ENCODE measurements around the gene CYP2A7. TPM values are rescaled to one million over a fixed set of nuclear protein-coding genes. Genes with fewer than 3 reads are reported as not detected.
"Not testable (repeated sequence)": the region's sequence is repeated elsewhere in the genome, so short reads cannot be mapped to it uniquely, and the experiment has no call there.

The CYP2A7 gene
- polyA plus RNA-seq, 1 donor, result 0.04 TPM

DNA sequence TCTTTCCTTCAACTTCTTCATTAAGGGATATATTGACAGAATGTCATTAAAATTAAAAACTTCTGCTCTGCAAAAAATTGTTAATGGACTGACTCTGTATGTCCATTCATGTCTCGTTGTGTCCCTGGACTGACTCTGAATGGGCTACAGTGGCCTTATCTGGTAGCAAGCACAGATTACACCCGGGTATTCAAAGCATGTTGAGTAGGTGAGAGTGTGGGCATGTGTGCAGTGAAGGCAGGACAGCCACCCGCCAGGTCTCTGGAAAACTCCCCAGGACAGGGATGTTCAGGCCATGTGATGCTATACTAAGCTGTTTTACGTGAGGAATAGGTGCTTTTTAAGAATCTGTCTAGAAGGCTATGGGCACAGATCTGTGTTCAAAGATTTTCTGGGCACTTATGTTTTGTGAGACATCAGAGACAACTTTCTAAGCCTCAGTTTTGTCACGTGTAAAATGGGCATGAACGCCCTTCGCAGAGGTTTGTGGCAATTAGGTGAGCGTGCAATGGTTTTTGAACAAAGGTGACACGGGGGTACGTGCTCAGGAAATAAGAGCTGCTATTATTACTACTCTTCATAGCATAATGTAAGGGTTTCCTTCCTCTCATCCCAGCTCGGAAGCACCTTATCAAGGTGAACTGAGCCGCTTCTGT lies 38.9 kb downstream of the CYP2A7 start:
- not testable (repeated sequence) for H3K36me3 ChIP-seq (ENCODE audit: control insufficient read depth, insufficient read depth, low read length); H3K4me1 ChIP-seq (ENCODE audit: control insufficient read depth, insufficient read depth, low read length); H3K27me3 ChIP-seq (ENCODE audit: control insufficient read depth, insufficient read depth, low read length); H3K27ac ChIP-seq (ENCODE audit: low read length); H3K4me3 ChIP-seq (ENCODE audit: low read length); H3K9me3 ChIP-seq (ENCODE audit: control insufficient read depth, low read depth, low read length); DNase-seq
- 0% methylated on average over 1 of the region's 12 CpGs for WGBS (ENCODE audit: insufficient coverage, low lambda C conversion rate)

DNA sequence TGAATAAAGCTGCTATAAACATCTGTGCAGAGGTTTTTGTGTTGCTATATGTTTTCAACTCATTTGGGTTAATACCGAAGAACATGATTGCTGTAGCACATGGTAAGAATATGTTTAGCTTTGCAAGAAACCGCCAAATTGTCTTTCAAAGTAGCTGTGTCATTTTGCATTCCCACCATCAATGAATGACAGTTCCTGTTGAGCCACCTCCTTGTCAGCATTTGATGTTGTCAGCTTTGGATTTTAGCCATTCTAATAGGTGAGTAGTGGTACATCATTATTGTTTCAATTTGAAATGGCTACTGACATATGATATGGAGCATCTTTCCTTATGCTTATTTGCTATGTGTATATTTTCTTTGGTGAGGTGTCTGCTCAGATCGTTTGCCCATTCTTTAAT lies 40.0 kb downstream of the CYP2A7 start:
- not testable (repeated sequence) for H3K27ac ChIP-seq (ENCODE audit: low read length); H3K9me3 ChIP-seq (ENCODE audit: control insufficient read depth, low read depth, low read length); H3K4me3 ChIP-seq (ENCODE audit: low read length); H3K4me1 ChIP-seq (ENCODE audit: control insufficient read depth, insufficient read depth, low read length); H3K27me3 ChIP-seq (ENCODE audit: control insufficient read depth, insufficient read depth, low read length); H3K36me3 ChIP-seq (ENCODE audit: control insufficient read depth, insufficient read depth, low read length); DNase-seq
- WGBS (ENCODE audit: insufficient coverage, low lambda C conversion rate), result no CpG with 5 or more reads among the region's 3 CpGs

GRCh38 chr19:40838477-40838876 lies 43.6 kb downstream of the CYP2A7 start:
- not testable (repeated sequence) for DNase-seq; H3K27ac ChIP-seq (ENCODE audit: low read length); H3K9me3 ChIP-seq (ENCODE audit: control insufficient read depth, low read depth, low read length); H3K36me3 ChIP-seq (ENCODE audit: control insufficient read depth, insufficient read depth, low read length); H3K4me1 ChIP-seq (ENCODE audit: control insufficient read depth, insufficient read depth, low read length); H3K4me3 ChIP-seq (ENCODE audit: low read length); H3K27me3 ChIP-seq (ENCODE audit: control insufficient read depth, insufficient read depth, low read length)
- WGBS (ENCODE audit: insufficient coverage, low lambda C conversion rate), result 100% methylated on average over 1 of the region's 1 CpG

GRCh38 chr19:40836754-40837429 lies 45.1 kb downstream of the CYP2A7 start:
- 89% methylated on average over 1 of the region's 6 CpGs for WGBS (ENCODE audit: insufficient coverage, low lambda C conversion rate)
- H3K9me3 ChIP-seq (ENCODE audit: control insufficient read depth, low read depth, low read length), result no peaks in the 10 kb centered on the region
- no peak for DNase-seq
- no peaks in the 10 kb centered on the region for H3K36me3 ChIP-seq (ENCODE audit: control insufficient read depth, insufficient read depth, low read length)
- peaks cover 18% of the 10 kb centered on the region for H3K4me1 ChIP-seq (ENCODE audit: control insufficient read depth, insufficient read depth, low read length)
- H3K27ac ChIP-seq (ENCODE audit: low read length), result no peak overlapping the region
- no peak overlapping the region for H3K4me3 ChIP-seq (ENCODE audit: low read length)
- no peaks in the 10 kb centered on the region for H3K27me3 ChIP-seq (ENCODE audit: control insufficient read depth, insufficient read depth, low read length)

GRCh38 chr19:40833728-40834533 lies 48.1 kb downstream of the CYP2A7 start:
- H3K4me3 ChIP-seq (ENCODE audit: low read length), result not testable (repeated sequence)

DNA sequence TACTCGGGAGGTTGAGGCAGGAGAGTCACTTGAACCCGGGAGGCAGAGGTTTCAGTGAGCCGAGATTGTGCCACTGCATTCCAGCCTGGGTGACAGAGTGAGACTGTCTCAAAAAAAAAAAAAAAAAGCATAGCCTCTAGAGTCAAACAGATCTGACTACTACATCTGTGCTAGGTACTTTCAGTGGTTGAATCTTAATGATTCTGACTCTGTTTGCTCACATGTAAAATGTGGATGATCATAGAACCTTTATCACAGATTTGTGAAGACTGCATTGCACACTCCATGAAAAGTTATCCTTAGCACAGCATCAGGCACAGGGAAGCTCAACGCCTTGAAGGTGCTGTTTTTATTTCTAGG lies 49.6 kb downstream of the CYP2A7 start:
- H3K27ac ChIP-seq (ENCODE audit: low read length), result peak overlapping the region; percentile 93
- peaks cover 30% of the 10 kb centered on the region for H3K4me1 ChIP-seq (ENCODE audit: control insufficient read depth, insufficient read depth, low read length)
- H3K27me3 ChIP-seq (ENCODE audit: control insufficient read depth, insufficient read depth, low read length); H3K4me3 ChIP-seq (ENCODE audit: low read length); DNase-seq; H3K36me3 ChIP-seq (ENCODE audit: control insufficient read depth, insufficient read depth, low read length); H3K9me3 ChIP-seq (ENCODE audit: control insufficient read depth, low read depth, low read length): not testable (repeated sequence)
- no CpG with 5 or more reads among the region's 4 CpGs for WGBS (ENCODE audit: insufficient coverage, low lambda C conversion rate)

More at GRCh38 chr19:40833728-40834533, 48.1 kb downstream of the CYP2A7 start:
- Histone ChIP-seq H3K4me1 (ENCODE audit: control insufficient read depth, insufficient read depth, low read length) (peaks cover 30% of the 10 kb centered on the region), H3K27ac (ENCODE audit: low read length) (peak overlapping the region; percentile 87)
- H3K36me3 ChIP-seq (ENCODE audit: control insufficient read depth, insufficient read depth, low read length); H3K27me3 ChIP-seq (ENCODE audit: control insufficient read depth, insufficient read depth, low read length); H3K9me3 ChIP-seq (ENCODE audit: control insufficient read depth, low read depth, low read length): not testable (repeated sequence)
- peak; percentile 32 to 66 for DNase-seq
- WGBS (ENCODE audit: insufficient coverage, low lambda C conversion rate), result no CpG with 5 or more reads among the region's 7 CpGs

DNA sequence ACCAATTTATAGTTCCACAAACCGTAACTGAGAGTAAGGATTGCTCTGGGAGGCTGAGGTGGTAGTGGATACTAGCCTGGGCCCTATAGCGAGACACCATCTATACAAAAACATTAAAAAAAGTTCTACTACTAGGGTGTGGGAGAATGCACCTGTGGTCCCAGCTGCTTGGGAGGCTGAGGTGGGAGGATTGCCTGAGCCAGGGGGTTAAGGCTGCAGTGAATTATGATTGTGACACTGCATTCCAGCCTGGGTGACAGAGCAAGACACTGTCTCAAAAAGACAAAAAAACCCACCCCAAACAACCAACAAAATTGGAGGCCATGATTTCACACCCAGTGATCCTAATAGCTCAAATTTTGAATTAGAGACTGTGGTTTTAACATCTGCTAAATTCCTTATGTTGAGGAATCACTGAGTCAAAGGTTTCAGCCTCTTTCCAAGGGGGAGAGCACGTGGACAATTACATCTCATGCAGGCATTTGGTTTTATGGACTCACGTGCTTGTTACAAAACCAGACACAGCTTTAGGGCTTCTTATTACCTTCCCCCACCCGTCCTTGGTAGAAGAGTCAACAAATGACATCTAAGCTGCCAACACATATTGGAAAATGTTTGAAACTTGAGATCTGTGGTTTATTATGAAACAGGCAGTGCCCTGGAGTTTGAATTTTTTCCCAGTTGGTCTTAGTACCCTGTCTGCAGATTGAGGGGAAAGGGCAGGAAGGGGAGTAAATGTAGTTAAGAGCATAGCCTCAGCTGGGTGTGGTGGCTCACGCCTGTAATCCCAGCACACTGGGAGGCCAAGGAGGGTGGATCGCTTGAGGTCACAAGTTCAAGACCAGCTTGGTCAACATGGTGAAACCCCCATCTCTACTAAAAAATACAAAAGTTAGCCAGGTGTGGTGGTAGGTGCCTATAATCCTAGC lies 50.3 kb downstream of the CYP2A7 start:
- no peaks in the 10 kb centered on the region for H3K27me3 ChIP-seq (ENCODE audit: control insufficient read depth, insufficient read depth, low read length)
- DNase-seq, result peak; percentile 93 to 98
- H3K27ac ChIP-seq (ENCODE audit: low read length), result peak overlapping the region; percentile 93
- no peak overlapping the region for H3K4me3 ChIP-seq (ENCODE audit: low read length)
- H3K36me3 ChIP-seq (ENCODE audit: control insufficient read depth, insufficient read depth, low read length), result peaks cover 4% of the 10 kb centered on the region
- WGBS (ENCODE audit: insufficient coverage, low lambda C conversion rate), result no CpG with 5 or more reads among the region's 7 CpGs
- no peaks in the 10 kb centered on the region for H3K9me3 ChIP-seq (ENCODE audit: control insufficient read depth, low read depth, low read length)
- peaks cover 30% of the 10 kb centered on the region for H3K4me1 ChIP-seq (ENCODE audit: control insufficient read depth, insufficient read depth, low read length)

- WGBS (ENCODE audit: insufficient coverage, low lambda C conversion rate), result no CpG with 5 or more reads among the region's 16 CpGs
- Histone ChIP-seq H3K4me1 (ENCODE audit: control insufficient read depth, insufficient read depth, low read length) (peaks cover 30% of the 10 kb centered on the region), H3K27ac (ENCODE audit: low read length) (peak overlapping the region; percentile 93)
Observed at GRCh38 chr19:40830741-40831140, 51.3 kb downstream of the CYP2A7 start.

DNA sequence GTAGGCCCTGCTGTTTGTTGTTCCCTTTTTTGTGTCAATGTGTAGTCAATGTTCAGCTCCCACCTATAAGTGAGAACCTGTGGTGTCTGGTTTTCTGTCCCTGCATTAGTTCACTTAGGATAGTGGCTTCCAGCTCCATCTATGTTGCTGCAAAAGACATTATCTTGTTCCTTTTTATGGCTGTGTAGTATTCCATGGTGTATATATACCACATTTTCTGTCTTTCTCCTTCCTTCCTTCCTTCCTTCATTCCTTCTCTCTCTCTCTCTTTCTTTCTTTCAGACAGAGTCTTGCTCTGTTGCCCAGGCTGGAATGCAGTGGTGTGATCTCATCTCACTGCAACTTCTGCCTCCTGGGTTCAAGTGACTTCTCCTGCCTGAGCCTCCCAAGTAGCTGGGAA lies 52.8 kb downstream of the CYP2A7 start:
- H3K9me3 ChIP-seq (ENCODE audit: control insufficient read depth, low read depth, low read length), result no peaks in the 10 kb centered on the region
- H3K4me1 ChIP-seq (ENCODE audit: control insufficient read depth, insufficient read depth, low read length), result peaks cover 32% of the 10 kb centered on the region
- no peaks in the 10 kb centered on the region for H3K27me3 ChIP-seq (ENCODE audit: control insufficient read depth, insufficient read depth, low read length)
- DNase-seq, result no peak
- H3K36me3 ChIP-seq (ENCODE audit: control insufficient read depth, insufficient read depth, low read length), result peaks cover 4% of the 10 kb centered on the region
- H3K27ac ChIP-seq (ENCODE audit: low read length), result no peak overlapping the region
- H3K4me3 ChIP-seq (ENCODE audit: low read length), result no peak overlapping the region

More at GRCh38 chr19:40830741-40831140, 51.3 kb downstream of the CYP2A7 start:
- not testable (repeated sequence) for H3K27me3 ChIP-seq (ENCODE audit: control insufficient read depth, insufficient read depth, low read length); DNase-seq; H3K9me3 ChIP-seq (ENCODE audit: control insufficient read depth, low read depth, low read length); H3K4me3 ChIP-seq (ENCODE audit: low read length); H3K36me3 ChIP-seq (ENCODE audit: control insufficient read depth, insufficient read depth, low read length)

Measured in large intestine (tissue), 3 donors.